Activated gamma-delta T cell (primary cell): ENCODE results near the gene HPSE2.

Experiments used
- DNase-seq: peaks from one replicate; lab custom pipeline; 2025; lab: John Stamatoyannopoulos, UW

HPSE2 gene

GRCh38 chr10:98433371-98433770 is 802.3 kb downstream of the HPSE2 start:
- DNase-seq, result no peak

- DNase-seq, result no peak
These were observed 803.3 kb downstream of the HPSE2 start for GRCh38 chr10:98432330-98432729.

GRCh38 chr10:98431016-98431415 is 804.6 kb downstream of the HPSE2 start:
- DNase-seq, result no peak

- DNase-seq, result no peak
These were observed 805.2 kb downstream of the HPSE2 start for GRCh38 chr10:98430427-98430826.

GRCh38 chr10:98429320-98430072 is 806.2 kb downstream of the HPSE2 start:
- no peak for DNase-seq

GRCh38 chr10:98427011-98427515 is 808.6 kb downstream of the HPSE2 start:
- no peak for DNase-seq

GRCh38 chr10:98425511-98426352 is 809.9 kb downstream of the HPSE2 start:
- DNase-seq, result no peak

- no peak for DNase-seq
These were observed 811.1 kb downstream of the HPSE2 start for GRCh38 chr10:98424295-98425254.

GRCh38 chr10:98423691-98424120 is 811.9 kb downstream of the HPSE2 start:
- no peak for DNase-seq

GRCh38 chr10:98422182-98422581 is 813.5 kb downstream of the HPSE2 start:
- DNase-seq, result no peak

- no peak for DNase-seq
These were observed 814.9 kb downstream of the HPSE2 start for GRCh38 chr10:98420786-98421185.

GRCh38 chr10:98419469-98420261 is 816.0 kb downstream of the HPSE2 start:
- no peak for DNase-seq

GRCh38 chr10:98418665-98419468 is 816.8 kb downstream of the HPSE2 start:
- no peak for DNase-seq

GRCh38 chr10:98417973-98418664 is 817.5 kb downstream of the HPSE2 start:
- DNase-seq, result no peak

GRCh38 chr10:98417481-98417959 is 818.1 kb downstream of the HPSE2 start:
- no peak for DNase-seq

GRCh38 chr10:98416606-98417388 is 818.9 kb downstream of the HPSE2 start:
- no peak for DNase-seq

- no peak for DNase-seq
These were observed 819.9 kb downstream of the HPSE2 start for GRCh38 chr10:98415731-98416119.

- no peak for DNase-seq
These were observed 820.5 kb downstream of the HPSE2 start, which contains the start of gene PYROXD2 for GRCh38 chr10:98414932-98415730. Gene PYROXD2, minus strand, starts transcription at chr10:98415182. Its CDS starts 47 bp downstream, at chr10:98415135.
